H1 (cell line): Measurements from ENCODE around the gene DIS3.

Experiments
- CHD7 ChIP-seq: fragments of 300-600 bp; sonication (generic); IDR thresholded peaks from 2 replicates; pipeline ENCODE4 v1.7.1; 2012; ENCODE audit warnings: low read length, moderate library complexity, mild to moderate bottlenecking, inconsistent platforms; ENCODE audit not compliant: insufficient replicate concordance
- CTCF ChIP-seq, 3 experiments: IDR thresholded peaks; 1 replicate in 2 of 3; 2 replicates in 1 of 3; pipeline versions ENCODE4 v1.5.1 to v1.6.1; 2011; ENCODE audit warnings: low read length in 3 of 3, mild to moderate bottlenecking in 3 of 3, inconsistent platforms in 2 of 3, low read depth in 1 of 3, moderate library complexity in 1 of 3; ENCODE audit not compliant: insufficient read depth in 1 of 3; ENCODE audit errors: control extremely low read depth in 1 of 3
- EP300 ChIP-seq, 2 experiments: IDR thresholded peaks; 1 replicate in 1 of 2; 2 replicates in 1 of 2; pipeline ENCODE4 v1.6.1; 2011 to 2012; ENCODE audit warnings: low read depth in 2 of 2, low read length in 2 of 2, mild to moderate bottlenecking in 2 of 2, borderline replicate concordance in 1 of 2, inconsistent platforms in 1 of 2, moderate library complexity in 1 of 2
- GABPA ChIP-seq: IDR thresholded peaks from 2 replicates; pipeline ENCODE4 v1.6.1; 2011; ENCODE audit warnings: mild to moderate bottlenecking, low read length, moderate library complexity, borderline replicate concordance; ENCODE audit not compliant: insufficient read depth
- JUND ChIP-seq: IDR thresholded peaks from 2 replicates; pipeline ENCODE4 v1.6.1; 2011; ENCODE audit warnings: mild to moderate bottlenecking, improper control_type of control experiment, low read length
- POLR2A ChIP-seq, 2 experiments: IDR thresholded peaks; 1 replicate in 1 of 2; 2 replicates in 1 of 2; pipeline ENCODE4 v1.6.1; 2011; ENCODE audit warnings: low read depth in 2 of 2, low read length in 2 of 2, mild to moderate bottlenecking in 2 of 2; ENCODE audit errors: control extremely low read depth in 1 of 2
- RAD21 ChIP-seq, 2 experiments: IDR thresholded peaks in 1 of 2; conservative IDR thresholded peaks in 1 of 2; 2 replicates each; pipeline ENCODE4 v1.6.1; 2011; ENCODE audit warnings: low read depth in 2 of 2, low read length in 2 of 2, improper control_type of control experiment in 1 of 2, inconsistent platforms in 1 of 2, mild to moderate bottlenecking in 1 of 2, moderate library complexity in 1 of 2
- TCF12 ChIP-seq: IDR thresholded peaks from 2 replicates; pipeline ENCODE4 v1.6.1; 2011; ENCODE audit warnings: low read depth, mild to moderate bottlenecking, low read length
- USF2 ChIP-seq: IDR thresholded peaks from 2 replicates; pipeline ENCODE4 v1.6.1; 2011; ENCODE audit warnings: low read length, improper control_type of control experiment
- YY1 ChIP-seq: IDR thresholded peaks from 2 replicates; pipeline ENCODE4 v1.6.1; 2011; ENCODE audit warnings: low read depth, mild to moderate bottlenecking, low read length
- ZNF274 ChIP-seq: IDR thresholded peaks from 2 replicates; pipeline ENCODE4 v1.7.0; 2012; ENCODE audit warnings: low read length, borderline replicate concordance; ENCODE audit errors: extremely low read depth

- TF ChIP-seq JUND (no peak), CTCF (IDR thresholded peaks at IDR 0.05; ENCODE audit: control extremely low read depth in 1 of 3, insufficient read depth in 1 of 3, low read depth in 1 of 3, low read length in 3 of 3) (no peak), YY1 (no peak), POLR2A (IDR thresholded peaks at IDR 0.05; ENCODE audit: control extremely low read depth in 1 of 2, low read depth in 2 of 2, low read length in 2 of 2) (no peak), TCF12 (no peak), EP300 (IDR thresholded peaks at IDR 0.05; ENCODE audit: borderline replicate concordance in 1 of 2, low read depth in 2 of 2, low read length in 2 of 2) (no peak), USF2 (no peak), GABPA (no peak), ZNF274 (no peak), CHD7 (no peak), RAD21 (IDR thresholded peaks at IDR 0.05 in 1 of 2, conservative IDR thresholded peaks at IDR 0.05 in 1 of 2; ENCODE audit: low read depth in 2 of 2, low read length in 2 of 2) (no peak)
Measured at GRCh38 chr13:72757792-72758535, 23.7 kb downstream of the DIS3 start.
